ENCODE measurements around the gene NR1H2.
"Not testable (repeated sequence)": the region's sequence is repeated elsewhere in the genome, so short reads cannot be mapped to it uniquely, and the experiment has no call there.

Gene NR1H2

DNA sequence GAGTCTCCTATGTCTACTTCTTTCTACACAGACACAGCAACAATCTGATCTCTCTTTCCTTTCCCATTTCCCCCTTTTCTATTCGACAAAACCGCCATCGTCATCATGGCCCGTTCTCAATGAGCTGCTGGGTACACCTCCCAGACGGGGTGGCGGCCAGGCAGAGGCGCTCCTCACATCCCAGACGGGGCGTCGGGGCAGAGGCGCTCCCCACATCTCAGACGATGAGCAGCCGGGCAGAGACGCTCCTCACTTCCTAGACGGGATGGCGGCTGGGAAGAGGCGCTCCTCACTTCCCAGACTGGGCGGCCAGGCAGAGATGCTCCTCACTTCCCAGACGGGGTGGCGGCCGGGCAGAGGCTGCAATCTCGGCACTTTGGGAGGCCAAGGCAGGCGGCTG is 14.7 kb downstream of the NR1H2 start:
- intact Hi-C loops (cut with DNase I); DNase-seq: not testable (repeated sequence)

GRCh38 chr19:50392759-50393158 is 16.5 kb downstream of the NR1H2 start:
- DNase-seq, result no peak
- intact Hi-C loops (cut with DNase I), result no loop called here

DNA sequence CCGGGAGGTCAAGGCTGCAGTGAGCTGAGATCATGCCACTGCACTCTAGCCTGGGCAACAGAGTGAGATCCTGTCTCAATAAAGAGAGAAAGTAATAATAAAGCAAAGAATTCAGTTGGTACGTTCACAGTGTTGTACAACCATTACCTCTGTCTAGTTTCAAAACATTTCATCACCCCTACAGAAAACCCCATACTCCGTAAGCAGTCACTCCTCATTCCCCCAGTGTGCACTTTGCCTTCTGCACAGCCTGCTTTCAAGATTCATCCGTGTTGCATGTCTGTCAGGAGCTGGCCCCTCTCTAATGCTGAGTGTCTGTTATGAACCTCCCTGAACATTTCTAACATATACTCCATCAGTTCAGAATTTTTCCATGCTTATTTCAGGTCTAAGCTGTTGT is 17.3 kb downstream of the NR1H2 start:
- no peak for DNase-seq
- intact Hi-C loops (cut with DNase I), result no loop called here

- intact Hi-C loops (cut with DNase I), result no loop called here
- no peak for DNase-seq
Measured at GRCh38 chr19:50394017-50394416, 17.8 kb downstream of the NR1H2 start.

GRCh38 chr19:50398675-50399367 is 22.6 kb downstream of the NR1H2 start:
- peak in 1 of 10 donors; percentile 36 for DNase-seq
- intact Hi-C loops (cut with DNase I), result no loop called here

GRCh38 chr19:50399368-50399745 is 23.1 kb downstream of the NR1H2 start:
- peak in 1 of 10 donors; percentile 54 for DNase-seq
- intact Hi-C loops (cut with DNase I), result no loop called here

DNA sequence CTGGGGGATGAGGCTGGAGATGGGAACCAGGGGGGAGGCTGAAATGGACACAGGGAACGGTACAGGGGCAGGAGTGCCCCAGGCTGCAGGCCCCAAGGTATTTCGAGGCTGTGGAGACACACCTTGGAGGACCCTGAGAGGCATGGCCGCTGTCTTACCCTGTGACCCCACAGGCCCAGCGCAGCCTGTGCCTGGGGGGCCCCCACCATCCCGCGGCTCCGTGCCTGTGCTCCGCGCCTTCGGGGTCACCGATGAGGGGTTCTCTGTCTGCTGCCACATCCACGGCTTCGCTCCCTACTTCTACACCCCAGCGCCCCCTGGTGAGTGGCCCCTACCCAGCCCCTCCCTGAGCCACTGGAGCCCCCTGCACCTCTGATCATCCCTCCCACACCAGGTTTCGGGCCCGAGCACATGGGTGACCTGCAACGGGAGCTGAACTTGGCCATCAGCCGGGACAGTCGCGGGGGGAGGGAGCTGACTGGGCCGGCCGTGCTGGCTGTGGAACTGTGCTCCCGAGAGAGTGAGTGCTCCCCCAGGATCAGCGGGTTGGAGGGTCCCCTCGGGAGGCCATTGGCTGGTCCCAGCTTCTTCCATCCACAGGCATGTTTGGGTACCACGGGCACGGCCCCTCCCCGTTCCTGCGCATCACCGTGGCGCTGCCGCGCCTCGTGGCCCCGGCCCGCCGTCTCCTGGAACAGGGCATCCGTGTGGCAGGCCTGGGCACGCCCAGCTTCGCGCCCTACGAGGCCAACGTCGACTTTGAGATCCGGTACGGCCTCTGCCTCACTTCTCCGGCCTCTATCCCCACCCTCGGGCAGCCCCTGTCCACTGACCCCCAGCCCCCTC is 25.6 kb downstream of the NR1H2 start:
- DNase-seq, result peak in 1 of 10 donors; percentile 79
- intact Hi-C loops (cut with DNase I), result no loop called here

DNA sequence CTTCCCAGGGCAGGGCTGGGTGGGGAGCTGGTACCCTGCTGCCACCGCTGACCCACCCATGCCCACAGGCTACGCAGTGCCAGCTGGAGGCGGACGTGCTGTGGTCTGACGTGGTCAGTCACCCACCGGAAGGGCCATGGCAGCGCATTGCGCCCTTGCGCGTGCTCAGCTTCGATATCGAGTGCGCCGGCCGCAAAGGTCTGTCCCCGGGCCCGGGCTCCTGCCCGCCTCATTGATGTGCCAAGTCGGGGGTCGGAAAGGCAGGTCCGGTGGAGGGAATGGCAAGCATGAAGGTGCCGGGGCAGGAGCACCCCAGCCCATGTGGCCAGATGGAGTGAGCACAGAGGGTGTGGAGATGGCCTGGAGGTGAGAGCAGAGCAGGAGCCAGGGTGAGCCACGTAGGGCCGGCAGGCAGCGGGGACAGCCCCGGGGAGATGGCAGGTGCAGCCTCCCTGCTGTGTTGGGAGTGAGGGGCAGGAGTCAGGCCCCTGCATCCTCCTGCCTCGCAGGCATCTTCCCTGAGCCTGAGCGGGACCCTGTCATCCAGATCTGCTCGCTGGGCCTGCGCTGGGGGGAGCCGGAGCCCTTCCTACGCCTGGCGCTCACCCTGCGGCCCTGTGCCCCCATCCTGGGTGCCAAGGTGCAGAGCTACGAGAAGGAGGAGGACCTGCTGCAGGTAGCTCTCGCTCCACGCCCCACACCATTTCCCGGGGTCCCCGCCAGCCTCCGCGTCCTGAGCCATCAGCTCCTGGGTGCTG is 26.5 kb downstream of the NR1H2 start:
- intact Hi-C loops (cut with DNase I), result no loop called here
- peak in 2 of 10 donors; percentile 54 to 56 for DNase-seq

DNA sequence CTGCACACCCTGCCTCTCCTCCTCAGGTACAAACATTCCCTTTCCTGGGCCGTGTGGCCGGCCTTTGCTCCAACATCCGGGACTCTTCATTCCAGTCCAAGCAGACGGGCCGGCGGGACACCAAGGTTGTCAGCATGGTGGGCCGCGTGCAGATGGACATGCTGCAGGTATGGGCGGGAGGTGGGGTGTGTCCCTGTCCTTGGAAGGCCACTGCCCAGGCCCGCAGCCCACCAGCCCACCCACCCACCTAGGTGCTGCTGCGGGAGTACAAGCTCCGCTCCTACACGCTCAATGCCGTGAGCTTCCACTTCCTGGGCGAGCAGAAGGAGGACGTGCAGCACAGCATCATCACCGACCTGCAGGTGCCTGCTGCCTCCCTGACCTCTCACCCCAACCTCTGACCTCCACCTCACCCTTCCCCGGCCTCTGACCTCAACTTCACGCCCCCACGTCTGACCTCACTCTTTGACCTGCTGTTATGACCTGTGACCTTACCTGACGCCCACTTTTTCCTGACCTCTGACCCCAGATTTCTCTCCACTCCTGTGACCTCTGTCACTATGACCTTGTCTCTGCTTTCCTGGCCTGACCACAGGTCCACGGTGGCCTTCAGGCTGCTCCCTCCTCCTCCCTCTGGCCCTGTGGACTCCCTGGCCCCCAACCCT is 30.0 kb downstream of the NR1H2 start:
- intact Hi-C loops (cut with DNase I), result no loop called here
- DNase-seq, result no peak

DNA sequence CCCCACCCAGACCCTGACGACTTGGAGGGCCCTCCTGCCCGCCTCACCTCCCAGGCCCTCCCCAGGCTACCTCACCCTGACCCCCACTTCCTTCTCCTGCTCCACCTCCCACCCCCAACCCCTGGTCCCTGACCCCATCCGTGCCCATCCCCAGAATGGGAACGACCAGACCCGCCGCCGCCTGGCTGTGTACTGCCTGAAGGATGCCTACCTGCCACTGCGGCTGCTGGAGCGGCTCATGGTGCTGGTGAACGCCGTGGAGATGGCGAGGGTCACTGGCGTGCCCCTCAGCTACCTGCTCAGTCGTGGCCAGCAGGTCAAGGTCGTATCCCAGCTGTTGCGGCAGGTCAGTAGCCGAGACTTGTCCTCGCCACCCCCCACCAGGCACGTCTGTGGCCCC is 30.6 kb downstream of the NR1H2 start:
- intact Hi-C loops (cut with DNase I), result no loop called here
- DNase-seq, result no peak

GRCh38 chr19:50409347-50409746 is 33.1 kb downstream of the NR1H2 start:
- intact Hi-C loops (cut with DNase I), result no loop called here
- no peak for DNase-seq

GRCh38 chr19:50410109-50410508 is 33.9 kb downstream of the NR1H2 start:
- intact Hi-C loops (cut with DNase I), result no loop called here
- DNase-seq, result no peak

DNA sequence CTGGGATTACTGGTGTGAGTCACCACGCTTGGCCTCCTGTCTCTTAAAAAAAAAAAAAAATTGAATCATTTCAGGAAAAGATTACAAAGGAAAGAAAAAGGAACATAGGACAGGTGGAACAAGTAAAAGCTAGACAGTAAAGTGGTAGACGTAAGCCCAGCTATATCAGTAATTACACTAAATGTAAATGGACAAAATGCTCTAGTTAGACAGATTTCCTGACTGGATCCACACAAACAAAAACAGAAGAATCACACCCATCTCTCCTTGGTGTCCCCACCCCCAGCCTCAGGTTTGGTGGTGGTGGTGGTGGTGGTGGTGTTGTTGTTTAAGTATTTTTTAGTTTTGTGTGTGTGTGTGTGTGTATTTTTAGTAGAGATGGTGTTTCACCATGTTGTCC is 36.2 kb downstream of the NR1H2 start:
- intact Hi-C loops (cut with DNase I), result no loop called here
- DNase-seq, result no peak

GRCh38 chr19:50413096-50413495 is 36.8 kb downstream of the NR1H2 start:
- DNase-seq, result no peak
- intact Hi-C loops (cut with DNase I), result no loop called here

DNA sequence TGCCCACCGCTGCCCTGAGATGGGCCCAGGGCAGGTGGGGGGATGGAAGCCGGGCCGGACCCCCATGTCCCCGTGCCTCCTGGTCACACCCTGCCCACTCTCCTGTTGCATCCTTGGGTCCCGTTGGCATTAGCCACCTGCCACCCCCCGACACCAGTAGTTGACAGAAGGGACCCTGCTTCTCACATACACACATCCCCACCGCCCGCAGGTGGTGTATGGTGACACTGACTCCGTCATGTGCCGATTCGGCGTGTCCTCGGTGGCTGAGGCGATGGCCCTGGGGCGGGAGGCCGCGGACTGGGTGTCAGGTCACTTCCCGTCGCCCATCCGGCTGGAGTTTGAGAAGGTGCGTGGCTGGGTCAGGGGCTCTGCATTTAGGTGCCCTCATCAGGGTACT is 37.3 kb downstream of the NR1H2 start:
- intact Hi-C loops (cut with DNase I), result no loop called here
- no peak for DNase-seq

GRCh38 chr19:50414864-50415660 is 38.8 kb downstream of the NR1H2 start:
- peak; percentile 40 to 95 (median 70) for DNase-seq
- intact Hi-C loops (cut with DNase I), result no loop called here

- intact Hi-C loops (cut with DNase I), result no loop called here
- DNase-seq, result no peak
Measured at GRCh38 chr19:50415661-50416033, 39.4 kb downstream of the NR1H2 start.

GRCh38 chr19:50416034-50416977 is 40.0 kb downstream of the NR1H2 start:
- DNase-seq, result no peak
- intact Hi-C loops (cut with DNase I), result no loop called here

Measured in posterior cingulate gyrus (tissue), 11 donors.